GM23338 (cell line): ENCODE data around the gene PIGH. TPM values are rescaled to one million over a fixed set of nuclear protein-coding genes. Genes with fewer than 3 reads are reported as not detected.

Experiments used
- ATAC-seq: fragments of 200-7000 bp; cut with Tn5 transposase; 3 replicates; pipeline ENCODE4 v1.9.1; 2020
- DNase-seq: peaks from one replicate; pipeline ENCODE4 v3.0.0-alpha.2; 2015; ENCODE audit warnings: low spot score
- H2AFZ ChIP-seq: fragments of 200-600 bp; sonication (generic); 2 replicates; pipeline ENCODE4 v1.8.0; 2016; ENCODE audit warnings: antibody characterized with exemption, mild to moderate bottlenecking, moderate library complexity
- H3F3A ChIP-seq: fragments of 200-600 bp; sonication (generic); replicated peaks from 2 replicates; pipeline ENCODE4 v1.8.0; 2017; ENCODE audit warnings: antibody characterized with exemption, mixed run types, low read depth
- H3K27ac ChIP-seq: fragments of 200-600 bp; sonication (generic); 2 replicates; pipeline ENCODE4 v1.6.1; 2016; ENCODE audit warnings: low read depth
- H3K27me3 ChIP-seq: fragments of 200-600 bp; sonication (generic); 2 replicates; pipeline ENCODE4 v1.8.0; 2016; ENCODE audit warnings: mild to moderate bottlenecking, mixed run types, moderate library complexity; ENCODE audit not compliant: insufficient read depth
- H3K36me3 ChIP-seq: fragments of 200-600 bp; sonication (generic); 2 replicates; pipeline ENCODE4 v1.8.0; 2016; ENCODE audit warnings: mild to moderate bottlenecking; ENCODE audit not compliant: insufficient read depth
- H3K4me1 ChIP-seq: fragments of 200-600 bp; sonication (generic); 2 replicates; pipeline ENCODE4 v1.8.0; 2016; ENCODE audit warnings: mild to moderate bottlenecking, moderate library complexity; ENCODE audit not compliant: insufficient read depth
- H3K4me2 ChIP-seq: fragments of 200-600 bp; sonication (generic); 2 replicates; pipeline ENCODE4 v1.7.1; 2017; ENCODE audit warnings: mixed run types
- H3K4me3 ChIP-seq: fragments of 200-600 bp; sonication (generic); 2 replicates; pipeline ENCODE4 v1.6.1; 2016; ENCODE audit warnings: mixed run types
- H3K79me2 ChIP-seq: fragments of 200-600 bp; sonication (generic); replicated peaks from 2 replicates; pipeline ENCODE4 v1.8.0; 2017; ENCODE audit warnings: mild to moderate bottlenecking; ENCODE audit not compliant: insufficient read depth
- H3K9me2 ChIP-seq: fragments of 200-600 bp; sonication (generic); 2 replicates; pipeline ENCODE4 v1.8.0; 2017; ENCODE audit not compliant: insufficient read depth
- H4K20me1 ChIP-seq: fragments of 200-600 bp; sonication (generic); replicated peaks from 2 replicates; pipeline ENCODE4 v1.8.0; 2017; ENCODE audit warnings: mild to moderate bottlenecking; ENCODE audit not compliant: insufficient read depth
- H3K27ac Mint-ChIP-seq: 2 replicates; pipeline ENCODE4 v1.8.0; 2020; ENCODE audit warnings: inconsistent platforms, mild to moderate bottlenecking, moderate library complexity, mixed read lengths
- H3K27me3 Mint-ChIP-seq: 3 replicates; pipeline ENCODE4 v1.8.0; 2022; ENCODE audit warnings: low read depth, mild to moderate bottlenecking, moderate library complexity, mixed read lengths, inconsistent platforms; ENCODE audit not compliant: insufficient read depth, poor library complexity
- H3K36me3 Mint-ChIP-seq: 3 replicates; pipeline ENCODE4 v1.8.0; 2021; ENCODE audit warnings: low read depth, mild to moderate bottlenecking, inconsistent platforms, moderate library complexity, mixed read lengths
- H3K4me1 Mint-ChIP-seq: 3 replicates; pipeline ENCODE4 v1.8.0; 2020; ENCODE audit warnings: mild to moderate bottlenecking, inconsistent platforms, mixed read lengths
- H3K4me3 Mint-ChIP-seq: 3 replicates; pipeline ENCODE4 v1.8.0; 2021; ENCODE audit warnings: moderate library complexity, mild to moderate bottlenecking, inconsistent platforms, mixed read lengths
- H3K9me3 Mint-ChIP-seq: 3 replicates; pipeline ENCODE4 v1.8.0; 2020; ENCODE audit warnings: moderate library complexity, mild to moderate bottlenecking, inconsistent platforms, mixed read lengths
- CREB1 ChIP-seq: fragments of 250-450 bp; sonication (Bioruptor Pico); IDR thresholded peaks from 2 replicates; pipeline ENCODE4 v1.5.0; 2020; ENCODE audit warnings: low read depth, mild to moderate bottlenecking, moderate library complexity
- CTCF ChIP-seq, 2 experiments: fragments of 200-600 bp in 1 of 2; sonication (generic) in 1 of 2; conservative IDR thresholded peaks; 2 replicates each; pipeline versions ENCODE4 v1.5.1 to v1.6.1; 2016 to 2017; ENCODE audit warnings: antibody characterized with exemption in 2 of 2, low read depth in 2 of 2, mild to moderate bottlenecking in 2 of 2, moderate library complexity in 1 of 2
- JUNB ChIP-seq: IDR thresholded peaks from one replicate; pipeline ENCODE4 v1.6.1; 2016; ENCODE audit warnings: antibody characterized with exemption; ENCODE audit not compliant: unreplicated experiment
- POLR2AphosphoS5 ChIP-seq: IDR thresholded peaks from 2 replicates; pipeline ENCODE4 v1.6.1; 2016; ENCODE audit warnings: antibody characterized with exemption, low read depth
- polyA plus RNA-seq: library from polyadenylated mRNA; unstranded; fragments of >200 nt; fragmentation: Nextera tagmentation; extraction: Ambion mirVana; gene quantifications from 2 replicates; pipeline ENCODE4 v1.2.1, GENCODE V29; 2016
- total RNA-seq: library from RNA; depleted of rRNA; stranded (reverse); fragments of >200 nt; shearing (Covaris generic); gene quantifications from 2 replicates; pipeline ENCODE4 v1.2.3, GENCODE V29; 2014
- TF ChIP-seq, protein P1 (sequence below): IDR thresholded peaks from 2 replicates; pipeline ENCODE4 v1.6.1; 2016; ENCODE audit warnings: antibody characterized with exemption

PIGH gene
- total and polyA plus RNA-seq, 2 experiments from 2014 or later, result 8.7 to 9.3 TPM

DNA sequence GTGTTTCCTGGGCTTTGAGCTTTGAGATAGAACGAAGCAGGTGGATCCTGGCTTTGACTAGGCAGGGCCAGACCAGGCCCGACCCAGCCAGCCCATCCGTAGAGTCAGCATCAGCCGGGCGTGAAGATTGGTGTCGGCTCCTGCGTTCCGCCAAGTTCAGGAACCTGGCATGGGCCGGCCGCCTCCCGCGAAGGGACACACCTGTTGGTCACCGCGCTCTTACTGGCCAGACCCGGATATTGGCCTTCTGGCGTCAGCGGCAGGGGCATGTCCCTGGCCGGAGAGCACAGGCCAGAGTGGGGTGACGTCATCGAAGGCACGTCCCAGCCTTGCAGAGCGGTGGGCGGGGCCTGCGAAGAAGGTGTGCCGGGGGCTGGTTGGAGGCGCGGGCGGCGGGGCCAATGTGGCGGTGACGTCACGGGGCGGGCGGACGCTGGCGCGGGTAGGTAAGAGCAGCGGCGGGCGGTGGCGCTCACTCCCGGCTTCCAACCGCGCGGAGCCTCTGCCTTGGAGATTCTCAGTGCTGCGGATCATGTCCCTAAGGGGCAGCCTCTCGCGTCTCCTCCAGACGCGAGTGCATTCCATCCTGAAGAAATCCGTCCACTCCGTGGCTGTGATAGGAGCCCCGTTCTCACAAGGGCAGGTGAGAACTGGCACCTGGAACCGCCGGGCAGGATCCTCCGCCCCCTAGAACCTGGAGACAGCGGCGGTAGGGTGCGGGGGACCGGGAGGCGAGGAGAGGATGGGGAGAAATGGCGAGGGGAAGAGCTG is 19.6 kb upstream of the PIGH start, which contains the start of gene ARG2:
TSS of gene ARG2 (plus strand) at position 475 of the 771 bp plus-strand sequence. CDS start at position 533, 58 bp downstream.
- peak within 1 kb of the TSS; percentile 92 for H3K27ac Mint-ChIP-seq
- Histone ChIP-seq H3K27ac (peak within 1 kb of the TSS; percentile 28; the same call in 1 of the 2 replicates), H3K36me3 (peaks cover 4% of the 10 kb centered on the region; the same call in 1 of the 2 replicates)

DNA sequence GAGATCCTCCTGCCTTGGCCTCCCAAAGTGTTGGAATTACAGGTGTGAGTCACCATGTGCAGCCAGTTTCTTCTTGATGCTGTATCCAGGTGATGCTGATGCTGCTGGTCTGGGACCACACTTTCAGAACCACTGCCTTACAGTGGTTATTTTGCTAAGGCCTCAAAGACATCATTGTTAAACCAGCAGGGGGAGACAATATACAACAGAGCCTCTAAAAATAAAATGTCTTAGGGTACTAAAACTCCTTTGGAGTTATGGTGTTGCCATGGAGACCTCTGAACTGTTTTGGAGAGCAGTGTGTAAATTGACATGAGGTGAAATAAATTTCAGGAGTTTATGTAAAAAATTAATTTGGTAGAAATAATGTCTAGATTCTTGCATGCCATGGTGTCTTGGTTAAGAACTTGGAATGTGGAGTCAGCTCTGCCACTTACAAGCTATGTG is 18.6 kb upstream of the PIGH start:
- no peak overlapping the region for H2AFZ ChIP-seq

More for the DNA sequence above, 19.6 kb upstream of the PIGH start, which contains the start of gene ARG2:
- no peaks in the 10 kb centered on the region for H3K9me3 Mint-ChIP-seq
- Histone ChIP-seq H2AFZ (peak within 1 kb of the TSS; percentile 97), H3K4me3 (peak within 1 kb of the TSS; percentile 94), H4K20me1 (no peaks in the 10 kb centered on the region), H3K4me2 (peak within 1 kb of the TSS; percentile 93), H3K27me3 (peaks cover 24% of the 10 kb centered on the region), H3F3A (no peaks in the 10 kb centered on the region), H3K4me1 (peaks cover 14% of the 10 kb centered on the region), H3K9me2 (no peaks in the 10 kb centered on the region), H3K79me2 (no peaks in the 10 kb centered on the region)
- peak within 1 kb of the TSS; percentile 98 for H3K4me3 Mint-ChIP-seq
- H3K4me1 Mint-ChIP-seq, result peaks cover 26% of the 10 kb centered on the region
- TF ChIP-seq JUNB (no peak), POLR2AphosphoS5 (peak; percentile 93), CTCF (conservative IDR thresholded peaks at IDR 0.05; ENCODE audit: low read depth in 2 of 2) (peak in 1 of 2 experiments; percentile 17; a peak in 1 of 4 replicates), CREB1 (CRISPR knock-in tag) (peak; percentile 99)
- peaks cover 15% of the 10 kb centered on the region for H3K27me3 Mint-ChIP-seq
- DNase-seq, result peak; percentile 99
- H3K36me3 Mint-ChIP-seq, result peaks cover 16% of the 10 kb centered on the region
- peak; percentile 86 for ATAC-seq

More for the DNA sequence above, 18.6 kb upstream of the PIGH start:
- Mint-ChIP-seq H3K27me3 (peaks cover 18% of the 10 kb centered on the region), H3K4me3 (peak overlapping the region; percentile 98), H3K36me3 (peaks cover 10% of the 10 kb centered on the region; the same call in 2 of the 3 replicates), H3K4me1 (peaks cover 26% of the 10 kb centered on the region), H3K27ac (0 out of 2 replicates have a peak overlapping the region, but pooled peaks have one; percentile 12), H3K9me3 (no peaks in the 10 kb centered on the region)
- Histone ChIP-seq H3K4me1 (peaks cover 14% of the 10 kb centered on the region), H3K79me2 (no peaks in the 10 kb centered on the region), H3K9me2 (no peaks in the 10 kb centered on the region), H3K4me2 (peak overlapping the region; percentile 93), H3K27me3 (peaks cover 32% of the 10 kb centered on the region), H3K36me3 (no peaks in the 10 kb centered on the region), H3K27ac (no peak overlapping the region; the same call in 1 of the 2 replicates), H4K20me1 (no peaks in the 10 kb centered on the region), H3F3A (no peaks in the 10 kb centered on the region), H3K4me3 (no peak overlapping the region)
- TF ChIP-seq, protein P1, sequence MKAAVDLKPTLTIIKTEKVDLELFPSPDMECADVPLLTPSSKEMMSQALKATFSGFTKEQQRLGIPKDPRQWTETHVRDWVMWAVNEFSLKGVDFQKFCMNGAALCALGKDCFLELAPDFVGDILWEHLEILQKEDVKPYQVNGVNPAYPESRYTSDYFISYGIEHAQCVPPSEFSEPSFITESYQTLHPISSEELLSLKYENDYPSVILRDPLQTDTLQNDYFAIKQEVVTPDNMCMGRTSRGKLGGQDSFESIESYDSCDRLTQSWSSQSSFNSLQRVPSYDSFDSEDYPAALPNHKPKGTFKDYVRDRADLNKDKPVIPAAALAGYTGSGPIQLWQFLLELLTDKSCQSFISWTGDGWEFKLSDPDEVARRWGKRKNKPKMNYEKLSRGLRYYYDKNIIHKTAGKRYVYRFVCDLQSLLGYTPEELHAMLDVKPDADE, result no peak
- peak; percentile 67 to 79 for TF ChIP-seq CTCF (conservative IDR thresholded peaks at IDR 0.05; ENCODE audit: low read depth in 2 of 2)
- ATAC-seq (peak; percentile 10), DNase-seq (peak; percentile 89)
